ENCODE results near the gene HTT. TPM values are rescaled to one million over a fixed set of nuclear protein-coding genes. Genes with fewer than 3 reads are reported as not detected.

The HTT gene
- total RNA-seq, 1 donor, result 96.2 TPM

DNA sequence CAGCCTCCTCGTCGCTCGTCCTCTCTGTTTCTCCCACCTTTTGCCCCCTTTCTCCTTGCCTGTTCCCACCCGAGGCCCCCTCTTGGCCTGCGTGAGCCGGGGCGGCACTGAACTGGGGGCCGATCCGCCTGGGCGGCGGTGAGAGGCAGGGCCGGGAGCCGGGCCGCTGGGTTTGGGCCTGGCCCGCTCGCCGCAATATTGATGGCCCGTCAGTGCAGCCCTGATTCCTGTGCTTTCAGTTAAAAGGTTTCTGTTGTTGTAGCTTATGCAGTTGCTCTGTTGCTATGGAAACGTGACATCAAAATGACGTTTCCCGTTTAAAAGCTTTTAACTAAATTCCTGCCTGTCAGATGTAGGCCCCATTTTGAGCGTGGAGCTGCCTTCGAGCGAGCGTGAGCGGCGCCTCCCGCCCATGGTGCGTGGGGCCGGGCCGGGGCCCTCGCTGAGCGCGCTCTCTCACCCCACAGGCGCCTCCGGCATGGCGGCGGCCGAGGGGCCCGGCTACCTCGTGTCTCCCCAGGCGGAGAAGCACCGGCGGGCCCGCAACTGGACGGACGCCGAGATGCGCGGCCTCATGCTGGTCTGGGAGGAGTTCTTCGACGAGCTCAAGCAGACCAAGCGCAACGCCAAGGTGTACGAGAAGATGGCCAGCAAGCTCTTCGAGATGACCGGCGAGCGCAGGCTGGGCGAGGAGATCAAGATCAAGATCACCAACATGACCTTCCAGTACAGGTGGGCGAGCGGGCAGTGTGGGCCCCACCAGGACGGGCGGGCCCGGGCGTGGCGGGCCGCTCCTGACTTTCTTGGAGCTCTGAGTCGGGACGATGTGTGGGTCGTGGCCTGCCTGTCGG, 174.6 kb downstream of the HTT start, which contains the start of gene MSANTD1:
Gene MSANTD1 (plus strand): TSS at position 349 of the 851 bp plus-strand sequence. CDS start 64 bp downstream, at position 413.
- H3K27me3 ChIP-seq (ENCODE audit: insufficient read depth, low read length), result no peaks in the 10 kb centered on the region
- H3K4me3 ChIP-seq (ENCODE audit: low read length), result no peak within 1 kb of the TSS
- H3K4me1 ChIP-seq (ENCODE audit: insufficient read depth, low read length), result no peaks in the 10 kb centered on the region
- no peaks in the 10 kb centered on the region for H3K9me3 ChIP-seq (ENCODE audit: low read depth, low read length)

DNA sequence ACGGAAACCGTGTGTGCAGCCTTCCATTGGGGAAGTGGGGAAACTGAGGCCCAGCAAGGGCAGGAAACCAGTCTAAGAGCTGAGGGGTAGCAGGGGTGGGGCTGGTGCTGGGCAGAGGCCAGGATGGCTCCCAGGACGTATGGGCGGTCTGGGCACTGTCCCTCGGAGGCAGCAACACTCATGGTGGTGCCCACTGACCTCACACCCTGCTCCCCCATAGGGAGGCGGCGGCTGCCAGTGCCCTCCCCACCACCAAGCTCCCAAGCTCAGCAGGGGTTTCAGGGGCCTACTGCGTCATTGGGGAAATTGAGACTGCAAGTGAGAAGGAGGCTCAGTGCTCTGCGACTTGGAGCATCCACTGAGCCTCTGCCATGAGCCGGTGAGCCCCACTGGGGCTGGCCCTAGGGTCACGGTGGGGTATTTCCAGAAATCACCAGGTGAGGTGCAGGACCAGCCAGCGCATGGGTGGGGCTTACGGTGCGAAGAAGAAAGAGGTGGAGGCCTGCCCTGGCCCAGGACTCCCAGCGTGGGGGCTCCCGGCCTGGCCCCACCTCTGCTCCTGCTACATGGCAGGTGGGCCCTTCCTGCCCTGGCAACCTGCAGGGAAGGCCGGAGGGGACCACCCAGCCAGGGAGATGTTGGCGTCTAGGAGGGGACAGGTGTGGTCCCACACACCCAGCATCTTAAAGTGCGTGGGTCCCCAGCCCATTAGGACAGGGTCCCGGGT, 175.4 kb downstream of the HTT start:
- H3K9me3 ChIP-seq (ENCODE audit: low read depth, low read length), result no peaks in the 10 kb centered on the region
- H3K4me1 ChIP-seq (ENCODE audit: insufficient read depth, low read length), result no peaks in the 10 kb centered on the region
- H3K4me3 ChIP-seq (ENCODE audit: low read length), result no peak overlapping the region
- H3K27me3 ChIP-seq (ENCODE audit: insufficient read depth, low read length), result no peaks in the 10 kb centered on the region

DNA sequence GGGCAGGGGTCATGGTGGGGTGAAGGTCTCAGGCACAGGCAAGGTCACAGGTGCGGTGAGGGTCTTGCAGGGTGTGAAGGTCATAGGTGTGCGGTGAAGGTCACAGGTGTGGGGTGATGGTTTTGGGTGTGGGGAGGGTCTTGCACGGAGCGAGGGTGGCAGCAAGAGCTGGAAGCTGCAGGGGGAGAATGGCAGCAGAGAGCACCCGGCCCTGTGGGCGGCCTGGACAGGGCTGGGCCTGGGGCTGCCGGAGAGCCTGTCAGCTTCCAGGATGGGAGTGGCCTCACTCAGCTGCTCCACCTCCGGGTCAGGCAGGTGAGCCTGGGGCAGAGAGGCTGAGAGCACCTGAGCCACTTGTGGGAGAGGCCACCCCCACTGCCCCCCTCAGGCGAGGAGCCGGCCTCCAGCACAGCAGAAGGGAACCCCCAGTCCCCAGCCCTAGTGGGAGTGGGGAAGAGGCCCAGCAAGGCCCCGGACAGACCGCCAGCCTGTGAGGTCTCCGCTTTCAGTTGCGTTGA, 176.0 kb downstream of the HTT start:
- no peaks in the 10 kb centered on the region for H3K9me3 ChIP-seq (ENCODE audit: low read depth, low read length)
- H3K4me1 ChIP-seq (ENCODE audit: insufficient read depth, low read length), result no peaks in the 10 kb centered on the region
- no peaks in the 10 kb centered on the region for H3K27me3 ChIP-seq (ENCODE audit: insufficient read depth, low read length)

DNA sequence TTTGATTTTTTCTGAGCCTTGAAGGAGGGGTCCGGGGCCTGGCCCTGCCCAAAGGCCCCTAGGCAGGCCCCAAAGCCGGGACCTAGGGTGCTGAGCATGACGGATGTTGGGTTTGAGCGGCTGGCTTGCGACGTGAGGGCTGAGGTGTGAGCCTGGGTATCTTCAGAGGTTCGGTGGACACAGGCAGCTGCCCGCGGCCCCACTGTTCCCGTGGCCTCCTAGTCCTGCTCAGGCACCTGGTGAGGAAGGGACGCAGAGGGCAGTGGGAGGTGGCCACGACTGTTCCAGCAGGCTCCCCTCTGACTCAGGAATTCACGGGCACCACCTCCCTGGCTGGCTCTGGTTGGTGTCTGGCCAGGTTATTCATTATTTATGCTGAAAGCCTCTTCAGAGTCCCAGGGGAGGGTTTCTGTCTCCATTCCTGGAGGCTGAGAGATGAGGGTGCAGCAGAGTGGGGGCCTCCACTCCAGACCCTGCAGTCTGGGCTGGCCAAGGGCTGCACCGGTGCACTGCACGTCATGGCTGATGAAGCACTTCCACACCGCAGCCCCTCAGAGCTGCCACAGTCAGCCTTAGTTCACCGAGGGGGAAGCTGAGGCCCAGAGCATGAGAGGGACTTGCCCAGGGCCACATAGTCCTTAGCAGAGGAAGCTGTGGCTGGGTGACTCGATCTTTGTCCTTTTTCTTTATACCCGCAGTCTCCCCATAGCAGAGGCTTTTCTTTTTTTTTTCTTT, 176.6 kb downstream of the HTT start:
- Histone ChIP-seq H3K9me3 (ENCODE audit: low read depth, low read length) (no peaks in the 10 kb centered on the region), H3K27me3 (ENCODE audit: insufficient read depth, low read length) (no peaks in the 10 kb centered on the region), H3K4me3 (ENCODE audit: low read length) (no peak overlapping the region), H3K4me1 (ENCODE audit: insufficient read depth, low read length) (no peaks in the 10 kb centered on the region)

More for the DNA sequence above, 176.0 kb downstream of the HTT start:
- H3K4me3 ChIP-seq (ENCODE audit: low read length), result no peak overlapping the region

DNA sequence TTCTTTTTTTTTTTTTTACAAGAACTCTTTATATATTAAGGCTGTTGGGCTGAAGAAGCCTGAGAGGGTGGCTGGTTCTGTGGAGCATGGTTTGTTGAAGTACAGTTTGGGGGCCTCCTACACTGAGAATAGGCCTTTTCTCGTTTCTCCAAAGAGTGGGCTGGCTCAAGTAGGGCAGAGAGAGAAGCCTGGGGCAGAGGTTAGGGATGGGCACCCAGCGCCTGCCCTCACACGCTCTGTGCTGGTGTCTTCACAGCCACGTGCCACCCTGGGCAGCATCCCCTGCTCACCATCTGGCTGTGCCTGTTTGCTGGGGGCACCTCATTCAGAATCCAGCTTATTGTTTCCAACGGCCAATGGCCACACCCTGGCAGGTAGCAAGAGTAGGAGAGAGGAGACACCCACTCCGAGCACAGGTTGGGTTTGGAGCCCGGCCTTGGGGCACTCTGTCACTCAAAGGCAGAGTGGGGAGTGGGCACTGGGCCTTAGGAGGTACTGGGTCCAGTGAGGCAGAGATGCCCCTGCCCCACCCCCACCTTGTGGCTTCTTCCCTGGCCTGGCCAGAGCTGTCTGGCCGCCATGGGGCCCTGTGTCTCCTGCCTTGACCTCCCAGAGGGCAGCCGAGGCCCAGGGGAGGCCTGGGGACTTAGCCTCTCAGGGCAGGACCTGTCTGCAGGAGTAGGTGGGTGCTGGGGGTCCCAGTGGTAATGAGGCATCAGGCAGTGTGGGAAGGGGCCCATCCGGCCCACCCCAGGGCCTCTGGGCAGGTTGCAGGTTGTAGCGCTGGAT, 177.4 kb downstream of the HTT start:
- Histone ChIP-seq H3K9me3 (ENCODE audit: low read depth, low read length) (no peaks in the 10 kb centered on the region), H3K4me3 (ENCODE audit: low read length) (no peak overlapping the region), H3K27me3 (ENCODE audit: insufficient read depth, low read length) (no peaks in the 10 kb centered on the region), H3K4me1 (ENCODE audit: insufficient read depth, low read length) (no peaks in the 10 kb centered on the region)

DNA sequence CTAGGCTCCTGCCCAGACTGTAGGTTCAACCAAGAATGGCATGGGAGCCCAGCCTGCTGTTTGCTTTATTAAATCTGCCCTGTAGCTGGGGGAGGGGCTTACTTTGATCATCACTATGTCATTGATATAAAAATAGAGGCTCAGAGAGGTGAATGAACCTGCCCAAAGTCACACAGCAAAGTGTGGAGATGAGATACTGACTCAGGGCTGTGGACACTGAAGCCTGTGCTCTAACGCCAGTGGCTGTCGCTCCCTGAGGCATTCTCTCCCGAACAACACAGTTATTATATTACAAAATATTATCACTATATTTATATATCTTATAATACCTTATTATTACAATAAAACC, 178.0 kb downstream of the HTT start:
- no peaks in the 10 kb centered on the region for H3K9me3 ChIP-seq (ENCODE audit: low read depth, low read length)
- H3K27me3 ChIP-seq (ENCODE audit: insufficient read depth, low read length), result no peaks in the 10 kb centered on the region
- no peak overlapping the region for H3K4me3 ChIP-seq (ENCODE audit: low read length)
- H3K4me1 ChIP-seq (ENCODE audit: insufficient read depth, low read length), result no peaks in the 10 kb centered on the region

DNA sequence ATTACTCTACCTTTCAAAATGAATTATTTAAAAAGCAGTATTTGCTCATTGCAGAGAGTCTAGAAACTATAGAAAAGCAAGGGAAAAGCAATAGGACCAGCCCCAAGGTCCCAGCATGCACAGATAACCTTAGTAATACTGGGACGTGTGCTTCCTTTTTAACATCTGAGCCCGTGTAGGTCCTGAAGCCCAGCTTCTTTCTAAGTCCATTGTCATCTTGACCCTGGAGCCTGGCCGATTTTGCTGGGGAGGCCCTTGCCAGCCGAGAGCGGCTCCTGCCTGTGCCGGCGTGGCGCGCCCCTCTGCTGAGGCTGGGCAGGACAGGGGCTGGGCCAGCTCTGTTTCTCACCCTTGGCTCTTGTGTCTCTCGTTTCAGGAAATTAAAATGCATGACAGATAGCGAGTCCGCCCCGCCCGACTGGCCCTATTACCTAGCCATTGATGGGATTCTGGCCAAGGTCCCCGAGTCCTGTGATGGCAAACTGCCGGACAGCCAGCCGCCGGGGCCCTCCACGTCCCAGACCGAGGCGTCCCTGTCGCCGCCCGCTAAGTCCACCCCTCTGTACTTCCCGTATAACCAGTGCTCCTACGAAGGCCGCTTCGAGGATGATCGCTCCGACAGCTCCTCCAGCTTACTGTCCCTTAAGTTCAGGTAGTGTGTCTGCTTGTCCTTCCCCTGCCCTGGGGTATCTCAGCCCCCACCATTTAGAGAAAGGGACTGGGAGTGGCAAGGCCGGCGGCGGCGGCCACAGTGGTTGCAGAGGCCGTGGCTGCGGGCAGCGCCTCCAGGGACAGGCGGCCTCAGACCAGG, 178.6 kb downstream of the HTT start:
- H3K27me3 ChIP-seq (ENCODE audit: insufficient read depth, low read length), result no peaks in the 10 kb centered on the region
- no peaks in the 10 kb centered on the region for H3K9me3 ChIP-seq (ENCODE audit: low read depth, low read length)
- no peak overlapping the region for H3K4me3 ChIP-seq (ENCODE audit: low read length)
- H3K4me1 ChIP-seq (ENCODE audit: insufficient read depth, low read length), result no peaks in the 10 kb centered on the region

DNA sequence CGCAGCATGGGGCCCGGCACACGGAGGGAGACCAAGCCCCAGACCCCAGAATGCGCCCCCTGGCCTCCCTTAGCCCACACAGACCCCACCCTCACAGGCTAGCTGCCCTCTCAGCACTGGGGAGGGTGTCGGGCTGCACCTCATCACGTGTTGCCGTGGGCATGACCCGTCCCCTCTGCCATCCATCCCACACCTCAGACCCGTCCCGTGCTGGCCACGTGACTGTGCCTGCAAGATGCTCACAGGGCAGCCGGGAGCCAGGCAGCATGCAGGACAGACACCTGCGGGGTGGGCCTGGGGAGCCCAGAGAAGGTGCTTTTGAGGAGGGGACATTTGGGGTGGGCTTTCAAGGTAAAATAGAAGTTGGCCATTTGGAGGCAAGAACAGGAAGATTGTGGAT, 179.3 kb downstream of the HTT start:
- no peaks in the 10 kb centered on the region for H3K4me1 ChIP-seq (ENCODE audit: insufficient read depth, low read length)
- no peaks in the 10 kb centered on the region for H3K27me3 ChIP-seq (ENCODE audit: insufficient read depth, low read length)

DNA sequence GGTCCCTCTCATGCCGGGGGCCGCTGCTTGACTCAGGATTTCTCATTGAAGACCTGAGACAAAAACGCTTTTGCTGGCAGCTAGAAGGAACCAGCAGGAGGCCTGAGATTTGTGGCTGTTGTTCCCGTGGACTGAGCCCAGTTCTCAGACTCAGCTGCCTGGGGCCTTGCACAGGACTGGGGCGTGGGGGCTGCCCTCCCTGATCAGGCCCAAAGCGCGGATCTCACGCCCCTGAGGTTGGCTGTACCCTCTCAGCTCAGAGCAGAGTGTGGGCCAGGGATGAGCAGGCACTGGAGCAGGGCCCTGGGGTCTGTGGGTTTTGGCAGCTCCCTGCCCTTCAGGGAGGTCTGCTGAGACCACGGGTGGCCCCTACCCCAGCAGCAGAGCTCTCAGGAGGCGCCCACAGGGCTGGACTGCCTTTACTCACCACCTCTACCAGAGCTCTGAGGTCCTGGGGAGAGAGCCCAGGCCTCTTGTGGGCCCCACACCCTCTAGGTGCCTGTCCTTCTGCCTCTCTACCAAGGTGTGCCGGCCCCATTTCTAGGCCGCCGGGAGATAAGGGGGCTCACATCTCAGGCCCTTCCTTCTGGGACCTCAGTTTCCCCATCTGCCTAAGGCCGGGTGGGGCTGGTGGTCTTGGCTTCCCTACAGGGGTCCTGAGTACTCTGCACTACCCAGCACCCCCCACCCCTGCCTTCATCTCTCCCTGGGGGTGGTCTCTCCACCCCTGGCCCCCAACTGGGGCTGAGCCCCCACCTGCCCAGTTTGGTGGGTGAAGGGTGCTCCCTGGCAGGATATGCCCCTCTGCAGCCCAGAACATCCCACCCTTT, 180.0 kb downstream of the HTT start:
- Histone ChIP-seq H3K4me1 (ENCODE audit: insufficient read depth, low read length) (no peaks in the 10 kb centered on the region), H3K4me3 (ENCODE audit: low read length) (no peak overlapping the region), H3K9me3 (ENCODE audit: low read depth, low read length) (no peaks in the 10 kb centered on the region), H3K27me3 (ENCODE audit: insufficient read depth, low read length) (no peaks in the 10 kb centered on the region)

More for the DNA sequence above, 179.3 kb downstream of the HTT start:
- H3K9me3 ChIP-seq (ENCODE audit: low read depth, low read length), result no peaks in the 10 kb centered on the region
- H3K4me3 ChIP-seq (ENCODE audit: low read length), result no peak overlapping the region

DNA sequence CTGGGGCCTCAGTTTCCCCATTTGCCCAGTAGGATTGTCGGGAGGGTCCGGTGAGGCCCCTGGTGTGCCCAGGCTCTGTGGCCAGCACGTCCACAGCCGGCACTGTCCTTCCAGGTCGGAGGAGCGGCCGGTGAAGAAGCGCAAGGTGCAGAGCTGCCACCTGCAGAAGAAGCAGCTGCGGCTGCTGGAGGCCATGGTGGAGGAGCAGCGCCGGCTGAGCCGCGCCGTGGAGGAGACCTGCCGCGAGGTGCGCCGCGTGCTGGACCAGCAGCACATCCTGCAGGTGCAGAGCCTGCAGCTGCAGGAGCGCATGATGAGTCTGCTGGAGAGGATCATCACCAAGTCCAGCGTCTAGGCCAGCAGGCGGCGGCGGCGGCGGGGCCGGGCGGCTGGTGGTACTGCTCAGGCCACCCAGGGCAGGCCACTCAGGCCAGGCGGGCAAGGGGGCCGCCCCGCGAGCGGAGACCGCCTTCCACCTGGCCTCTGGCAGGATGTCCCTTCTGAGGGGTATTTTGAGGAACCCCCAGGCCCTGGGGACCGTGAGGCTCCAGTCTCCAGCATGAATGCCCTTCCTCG, 181.2 kb downstream of the HTT start:
- Histone ChIP-seq H3K4me3 (ENCODE audit: low read length) (no peak overlapping the region), H3K27me3 (ENCODE audit: insufficient read depth, low read length) (no peaks in the 10 kb centered on the region), H3K4me1 (ENCODE audit: insufficient read depth, low read length) (no peaks in the 10 kb centered on the region), H3K9me3 (ENCODE audit: low read depth, low read length) (no peaks in the 10 kb centered on the region)

DNA sequence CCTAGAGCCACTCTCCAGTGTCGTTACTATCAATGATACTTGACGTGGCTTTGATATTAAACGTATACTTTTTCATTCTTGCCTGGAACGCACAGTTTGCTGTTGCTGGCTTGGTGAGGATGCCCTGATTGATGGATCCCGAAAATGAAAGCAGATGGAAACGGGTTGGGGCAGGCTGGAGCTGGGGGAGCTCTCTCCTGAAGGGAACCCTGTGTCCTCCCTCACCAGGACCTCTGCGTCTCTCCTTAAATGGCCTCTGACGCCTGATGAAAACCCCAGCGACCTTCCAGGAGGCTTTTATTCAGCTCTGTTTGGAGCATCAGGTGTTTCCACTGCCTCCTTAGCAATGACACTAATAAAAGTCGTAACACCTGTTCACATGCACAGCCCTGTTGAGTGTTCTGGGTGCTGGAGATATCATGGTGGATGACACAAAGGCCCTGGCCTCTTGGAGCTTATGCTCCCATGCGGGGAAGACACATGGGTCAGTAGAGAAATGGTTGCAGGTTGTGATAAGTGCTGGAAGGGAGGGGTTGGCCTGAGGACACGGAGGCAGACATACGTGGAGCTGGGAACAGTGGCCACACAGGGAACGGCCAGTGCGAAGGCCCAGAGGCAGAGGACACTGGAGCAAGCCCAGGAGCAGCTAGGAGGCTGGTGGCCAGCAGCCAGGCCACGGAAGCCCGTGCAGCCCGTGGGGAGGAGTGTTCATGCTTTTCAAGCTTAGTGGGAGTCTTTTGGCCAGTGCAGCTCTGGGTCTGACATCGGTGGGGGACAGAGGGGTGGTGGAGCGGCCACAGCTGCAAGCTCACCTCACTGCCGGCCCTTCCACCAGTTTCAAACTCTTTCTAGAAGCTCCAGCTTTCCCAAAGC, 182.0 kb downstream of the HTT start:
- no peaks in the 10 kb centered on the region for H3K9me3 ChIP-seq (ENCODE audit: low read depth, low read length)
- no peak overlapping the region for H3K4me3 ChIP-seq (ENCODE audit: low read length)
- H3K4me1 ChIP-seq (ENCODE audit: insufficient read depth, low read length), result no peaks in the 10 kb centered on the region
- no peaks in the 10 kb centered on the region for H3K27me3 ChIP-seq (ENCODE audit: insufficient read depth, low read length)

DNA sequence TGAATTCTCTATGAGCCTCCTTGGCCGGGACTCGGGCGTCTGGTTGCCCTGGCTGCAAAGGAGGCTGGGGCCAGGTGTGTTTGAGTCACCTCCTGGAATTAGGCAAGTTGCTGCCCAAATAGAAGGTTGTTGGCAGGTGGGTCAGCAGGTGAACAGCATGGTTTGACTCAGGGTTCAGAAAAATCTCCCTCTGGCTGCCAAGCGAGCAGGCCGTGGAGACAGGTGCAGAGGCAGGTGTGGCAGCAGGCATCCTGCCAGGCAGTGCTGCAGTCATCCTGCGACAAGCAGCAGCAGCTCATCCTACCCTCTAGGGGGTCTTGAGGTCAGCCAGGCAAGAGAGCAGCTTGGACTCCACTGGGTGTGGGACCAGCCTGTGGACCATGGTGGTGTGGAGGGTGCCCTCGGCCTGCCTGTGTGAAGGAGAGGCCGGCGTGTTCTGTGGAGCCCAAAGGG, 182.6 kb downstream of the HTT start:
- no peak overlapping the region for H3K4me3 ChIP-seq (ENCODE audit: low read length)
- no peaks in the 10 kb centered on the region for H3K27me3 ChIP-seq (ENCODE audit: insufficient read depth, low read length)
- no peaks in the 10 kb centered on the region for H3K4me1 ChIP-seq (ENCODE audit: insufficient read depth, low read length)
- H3K9me3 ChIP-seq (ENCODE audit: low read depth, low read length), result no peaks in the 10 kb centered on the region

Data from mononuclear cell (primary cell).